H1 (cell line): ENCODE measurements around the gene OSBPL3. TPM values are rescaled to one million over a fixed set of nuclear protein-coding genes. Genes with fewer than 3 reads are reported as not detected.
A peak's percentile ranks its signal among the peaks of the same experiment; 100 is the strongest.

Experiments used
- CTCF ChIA-PET: fragments of 300-600 bp; sonication (Branson Sonifier 250); formaldehyde crosslinking; loops from one replicate; lab custom pipeline; 2021; ENCODE audit not compliant: partially characterized antibody; lab: Charles Lee
- POLR2A ChIA-PET: fragments of 300-600 bp; sonication (Branson Sonifier 250); formaldehyde crosslinking; loops from one replicate; lab custom pipeline; 2021; ENCODE audit warnings: inconsistent platforms; ENCODE audit not compliant: partially characterized antibody; lab: Charles Lee
- DNase-seq, 2 experiments: peaks; one replicate each; pipeline versions ENCODE4 v3.0.0 to v3.0.0-alpha.2; 2010 to 2022; ENCODE audit warnings: low spot score in 2 of 2, low read depth in 1 of 2, mixed read lengths in 1 of 2
- FAIRE-seq: peaks from 2 replicates; lab custom pipeline; 2011; peaks lifted over from hg19 to GRCh38; lab: Jason Lieb, UNC
- H2AFZ ChIP-seq: 2 replicates; pipeline ENCODE4 v1.8.1; 2012; ENCODE audit warnings: low read length, inconsistent platforms
- H2AK5ac ChIP-seq: 2 replicates; pipeline ENCODE4 v1.6.1; 2013; ENCODE audit warnings: low read depth, low read length
- H2BK120ac ChIP-seq: replicated peaks from 2 replicates; pipeline ENCODE3; 2013; ENCODE audit warnings: low read depth, low read length, inconsistent platforms
- H2BK12ac ChIP-seq: 2 replicates; pipeline ENCODE4 v1.6.1; 2013; ENCODE audit warnings: low read depth, low read length
- H2BK15ac ChIP-seq: 2 replicates; pipeline ENCODE4 v1.6.1; 2013; ENCODE audit warnings: low read length
- H2BK20ac ChIP-seq: 2 replicates; pipeline ENCODE4 v1.6.1; 2013; ENCODE audit warnings: low read length
- H2BK5ac ChIP-seq: 2 replicates; pipeline ENCODE4 v1.6.1; 2013; ENCODE audit warnings: low read depth, low read length
- H3K14ac ChIP-seq: 2 replicates; pipeline ENCODE4 v1.6.1; 2013; ENCODE audit warnings: inconsistent platforms; ENCODE audit not compliant: insufficient read length
- H3K18ac ChIP-seq: 2 replicates; pipeline ENCODE4 v1.6.1; 2013; ENCODE audit warnings: low read length; ENCODE audit errors: extremely low read depth
- H3K23ac ChIP-seq: 2 replicates; pipeline ENCODE4 v1.6.1; 2013; ENCODE audit warnings: inconsistent platforms; ENCODE audit not compliant: insufficient read length
- H3K23me2 ChIP-seq: 2 replicates; pipeline ENCODE4 v1.6.1; 2013; ENCODE audit warnings: low read depth, low read length
- H3K27ac ChIP-seq: 2 replicates; pipeline ENCODE4 v1.6.1; 2011; ENCODE audit warnings: low read depth, low read length, inconsistent platforms
- H3K27me3 ChIP-seq, 4 experiments: replicated peaks in 1 of 4; 1 replicate in 1 of 4; 2 replicates in 3 of 4; pipeline versions ENCODE4 v1.6.1 to v1.8.1; 2011 to 2013; ENCODE audit warnings: low read length in 3 of 4, mild to moderate bottlenecking in 3 of 4, inconsistent platforms in 2 of 4, mixed read lengths in 2 of 4, moderate library complexity in 1 of 4; ENCODE audit not compliant: control insufficient read depth in 3 of 4, insufficient read depth in 3 of 4; ENCODE audit errors: extremely low read depth in 1 of 4
- H3K36me3 ChIP-seq, 4 experiments: 2 replicates each; pipeline versions ENCODE4 v1.6.1 to v1.8.1; 2011 to 2013; ENCODE audit warnings: mild to moderate bottlenecking in 4 of 4, low read length in 3 of 4, moderate library complexity in 2 of 4, control low read depth in 1 of 4, inconsistent platforms in 1 of 4; ENCODE audit not compliant: insufficient read depth in 4 of 4, control insufficient read depth in 2 of 4
- H3K4ac ChIP-seq: replicated peaks from 2 replicates; pipeline ENCODE3; 2013; ENCODE audit warnings: low read length, low read depth, mixed read lengths, inconsistent platforms; ENCODE audit not compliant: insufficient read length
- H3K4me1 ChIP-seq, 4 experiments: replicated peaks in 1 of 4; 1 replicate in 1 of 4; 2 replicates in 3 of 4; pipeline versions ENCODE4 v1.6.1 to v1.8.1; 2011 to 2013; ENCODE audit warnings: low read length in 3 of 4, inconsistent platforms in 2 of 4, mixed read lengths in 1 of 4; ENCODE audit not compliant: insufficient read depth in 4 of 4, control insufficient read depth in 3 of 4
- H3K4me2 ChIP-seq, 2 experiments: 2 replicates each; pipeline versions ENCODE4 v1.6.1 to v1.8.1; 2011 to 2013; ENCODE audit warnings: low read depth in 2 of 2, low read length in 2 of 2, control low read depth in 1 of 2, inconsistent platforms in 1 of 2, mild to moderate bottlenecking in 1 of 2; ENCODE audit not compliant: insufficient read depth in 1 of 2
- H3K4me3 ChIP-seq, 4 experiments: fragments of 200-600, 300-600 bp in 1 of 4; sonication (generic), shearing (Covaris generic), sonication (Bioruptor Twin) in 1 of 4; 2 replicates each; pipeline versions ENCODE4 v1.5.1 to v1.8.1; 2011 to 2016; ENCODE audit warnings: low read length in 4 of 4, low read depth in 3 of 4, control low read depth in 2 of 4, inconsistent platforms in 2 of 4, mild to moderate bottlenecking in 2 of 4, mixed read lengths in 1 of 4, moderate library complexity in 1 of 4; ENCODE audit not compliant: insufficient read depth in 2 of 4; ENCODE audit errors: extremely low read depth in 1 of 4
- H3K56ac ChIP-seq: replicated peaks from 2 replicates; pipeline ENCODE3; 2013; ENCODE audit warnings: low read depth, mild to moderate bottlenecking, mixed read lengths, low read length, inconsistent platforms; ENCODE audit not compliant: insufficient read length
- H3K79me1 ChIP-seq: 2 replicates; pipeline ENCODE4 v1.6.1; 2013; ENCODE audit warnings: low read depth, low read length, control low read depth
- H3K79me2 ChIP-seq, 2 experiments: 2 replicates each; pipeline versions ENCODE4 v1.6.1 to v1.8.1; 2012 to 2013; ENCODE audit warnings: low read length in 2 of 2, mild to moderate bottlenecking in 2 of 2, inconsistent platforms in 1 of 2; ENCODE audit not compliant: insufficient read depth in 2 of 2, control insufficient read depth in 1 of 2
- H3K9ac ChIP-seq, 4 experiments: replicated peaks in 1 of 4; 1 replicate in 1 of 4; 2 replicates in 3 of 4; pipeline versions ENCODE4 v1.6.1 to v1.8.1; 2011 to 2013; ENCODE audit warnings: low read depth in 3 of 4, low read length in 3 of 4, control low read depth in 2 of 4, mild to moderate bottlenecking in 2 of 4, moderate library complexity in 2 of 4, inconsistent platforms in 1 of 4; ENCODE audit errors: extremely low read depth in 1 of 4
- H3K9me3 ChIP-seq, 2 experiments: 2 replicates each; pipeline versions ENCODE4 v1.6.1 to v1.8.1; 2012 to 2013; ENCODE audit warnings: mild to moderate bottlenecking in 2 of 2, moderate library complexity in 2 of 2, control low read depth in 1 of 2, inconsistent platforms in 1 of 2, low read depth in 1 of 2, low read length in 1 of 2, mixed read lengths in 1 of 2; ENCODE audit not compliant: insufficient read depth in 2 of 2
- H4K20me1 ChIP-seq, 2 experiments: replicated peaks in 1 of 2; 2 replicates each; pipeline versions ENCODE3 to v1.8.1; 2011 to 2013; ENCODE audit warnings: inconsistent platforms in 2 of 2, low read length in 2 of 2, mild to moderate bottlenecking in 1 of 2; ENCODE audit not compliant: insufficient read depth in 2 of 2, control insufficient read depth in 1 of 2
- H4K5ac ChIP-seq: 2 replicates; pipeline ENCODE4 v1.6.1; 2013; ENCODE audit warnings: low read length, low read depth, mixed read lengths, inconsistent platforms; ENCODE audit not compliant: insufficient read length
- H4K8ac ChIP-seq: 2 replicates; pipeline ENCODE4 v1.8.0; 2013; ENCODE audit warnings: mild to moderate bottlenecking, moderate library complexity, low read length, inconsistent platforms; ENCODE audit not compliant: insufficient read depth; ENCODE audit errors: extremely low read depth
- H4K91ac ChIP-seq: replicated peaks from 2 replicates; pipeline ENCODE3; 2013; ENCODE audit warnings: low read length, mixed read lengths, inconsistent platforms; ENCODE audit not compliant: insufficient read length
- E2F6 ChIP-seq: IDR thresholded peaks from 2 replicates; pipeline ENCODE4 v1.6.1; 2012; ENCODE audit warnings: inconsistent platforms
- KDM1A ChIP-seq: fragments of 200-600, 300-600 bp; sonication (generic); IDR thresholded peaks from 2 replicates; pipeline ENCODE4 v1.7.1; 2016; ENCODE audit warnings: mild to moderate bottlenecking, low read length, borderline replicate concordance
- MAFK ChIP-seq: IDR thresholded peaks from 2 replicates; pipeline ENCODE4 v1.6.1; 2012; ENCODE audit warnings: low read depth, mild to moderate bottlenecking, improper control_type of control experiment, low read length
- TBP ChIP-seq: IDR thresholded peaks from 2 replicates; pipeline ENCODE4 v1.6.1; 2011; ENCODE audit warnings: low read depth, low read length, improper control_type of control experiment
- WGBS, 2 experiments: shearing (Covaris generic) in 1 of 2; methylation state at CpG; one replicate each; pipeline versions ENCODE4 v1.1.6 to v1.1.7; 2013 to 2015; ENCODE audit warnings: low lambda C conversion rate in 2 of 2, mixed read lengths in 2 of 2, inconsistent platforms in 1 of 2, low coverage in 1 of 2, missing lambda C conversion rate in 1 of 2; ENCODE audit not compliant: insufficient replicate concordance in 2 of 2, insufficient coverage in 1 of 2, insufficient read length in 1 of 2; ENCODE audit errors: extremely low coverage in 1 of 2, missing lambda C conversion rate in 1 of 2; 5-methylcytosine and 5-hydroxymethylcytosine counted together
- polyA plus RNA-seq, 7 experiments: library from polyadenylated mRNA; depleted of rRNA in 3 of 7; stranded (reverse) in 5 of 7; unstranded in 2 of 7; fragments of >200 nt in 5 of 7; fragments of 200-250 nt in 2 of 7; gene quantifications; 1 replicate in 5 of 7; 2 replicates in 1 of 7; 4 replicates in 1 of 7; pipeline versions ENCODE4 v1.2.1 to v1.2.3, GENCODE V29; 2011 to 2013; ENCODE audit warnings: missing spikeins in 2 of 7, mixed read lengths in 2 of 7
- total RNA-seq: library from RNA; stranded (reverse); fragmentation: NEBNext Ultra II Directional; extraction: Animal tissue kit (Norgen Biotek cat#: 25700); gene quantifications from 2 replicates; pipeline ENCODE4 v1.2.1, GENCODE V29; 2021

The OSBPL3 gene
- total and polyA plus RNA-seq, 2 of the 8 experiments (the other 6 are each of a cell fraction or from before 2014, with no cell fraction given), result 2.8 to 13.9 TPM

- Histone ChIP-seq H2BK20ac (0 out of 2 replicates have a peak overlapping the region, but pooled peaks have one; percentile 41), H2BK15ac (0 out of 2 replicates have a peak overlapping the region, but pooled peaks have one; percentile 51), H3K23me2 (no peaks in the 10 kb centered on the region; the same call in 1 of the 2 replicates), H3K9me3 (no peaks in the 10 kb centered on the region), H4K5ac (no peak overlapping the region), H3K4me2 (no peak overlapping the region), H3K79me1 (no peaks in the 10 kb centered on the region), H2AFZ (no peak overlapping the region), H2BK120ac (no peak overlapping the region), H3K18ac (no peak overlapping the region), H3K9ac (no peak overlapping the region), H2BK5ac (no peak overlapping the region), H3K4ac (no peak overlapping the region), H3K36me3 (no peaks in the 10 kb centered on the region), H3K4me1 (no peaks in the 10 kb centered on the region), H3K4me3 (no peak overlapping the region), H3K27me3 (no peaks in the 10 kb centered on the region), H2AK5ac (no peak overlapping the region), H3K56ac (no peak overlapping the region), H3K14ac (no peak overlapping the region), H3K23ac (no peak overlapping the region), H4K8ac (no peak overlapping the region), H3K27ac (no peak overlapping the region), H2BK12ac (no peak overlapping the region), H3K79me2 (no peaks in the 10 kb centered on the region), H4K91ac (no peak overlapping the region), H4K20me1 (no peaks in the 10 kb centered on the region)
- DNase-seq, result no peak
- TF ChIP-seq E2F6, result no peak
- no peak for TF ChIP-seq TBP
- no peak for TF ChIP-seq MAFK
- no peak for TF ChIP-seq KDM1A
- ChIA-PET CTCF (interaction anchor here (0.6 to 1.5 kb wide), 7 partner anchors 7 to 491 kb away, joined by 3 to 5 read pairs (median 3); no protein-coding TSS in a partner anchor), POLR2A (interaction anchor here (0.6 to 1.5 kb wide), 3 partner anchors 11 to 25 kb away, joined by 4 to 5 read pairs (median 5); no protein-coding TSS in a partner anchor)
- FAIRE-seq, result no peak
- 91% methylated on average over 9 of the region's 9 CpGs; no CpG with 5 or more reads in 1 of the 2 experiments for WGBS, 2 experiments
Observed at GRCh38 chr7:24769014-24769830, 210.8 kb downstream of the OSBPL3 start.
